Measurements from ENCODE around the gene NFX1. TPM values are rescaled to one million over a fixed set of nuclear protein-coding genes. Genes with fewer than 3 reads are reported as not detected.
A peak's percentile ranks its signal among the peaks of the same experiment; 100 is the strongest.

The NFX1 gene
- total RNA-seq, 1 donor from 2014 or later, result 31.6 TPM

- DNase-seq (peak; percentile 100), ATAC-seq (peak; percentile 97)
- intact Hi-C loops (cut with micrococcal nuclease), result no loop called here
Observed at GRCh38 chr9:33264473-33265177, 25.7 kb upstream of the NFX1 start, which contains the start of the genes BAG1 and CHMP5. Gene BAG1, minus strand, starts transcription at chr9:33264708. Gene CHMP5, plus strand, starts transcription at chr9:33265049. Its CDS starts 30 bp downstream, at chr9:33265079.

DNA sequence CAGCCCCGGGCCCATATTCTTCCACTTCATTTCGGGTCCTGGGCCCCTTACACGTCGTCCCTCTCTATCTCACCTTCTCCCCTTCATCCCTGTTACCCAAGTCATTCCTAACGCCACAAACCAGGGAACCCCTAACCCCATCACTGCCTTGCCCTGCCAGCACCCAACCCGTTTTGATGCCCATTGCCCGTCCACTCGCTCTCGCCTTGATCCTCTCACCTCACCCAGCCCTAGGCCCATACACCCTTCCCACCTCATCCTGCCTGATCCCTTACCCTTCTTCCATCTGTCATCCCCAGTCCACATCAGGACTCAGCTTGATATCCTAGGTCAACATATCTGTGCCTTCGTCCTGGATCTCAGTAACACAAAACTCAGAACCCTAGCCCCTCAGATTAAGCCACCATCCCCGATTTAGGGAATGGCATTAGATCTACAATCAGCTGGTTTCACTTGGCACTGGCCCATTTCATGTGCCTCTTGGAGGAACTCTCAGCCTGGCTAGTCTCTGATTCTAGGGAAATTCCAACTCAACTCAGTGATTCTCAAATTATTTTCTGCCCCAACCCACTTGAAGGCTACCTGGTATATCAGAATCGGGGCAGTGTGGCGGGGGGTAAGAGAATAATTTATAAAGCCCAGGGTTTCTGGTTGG, 25.0 kb upstream of the NFX1 start:
- intact Hi-C loops (cut with micrococcal nuclease), result no loop called here
- ATAC-seq (peak; percentile 0), DNase-seq (no peak)

- intact Hi-C loops (cut with micrococcal nuclease), result no loop called here
- DNase-seq (no peak), ATAC-seq (no peak)
Observed at GRCh38 chr9:33267151-33267767, 23.1 kb upstream of the NFX1 start.

- intact Hi-C loops (cut with micrococcal nuclease), result no loop called here
- DNase-seq (no peak), ATAC-seq (no peak)
Observed at GRCh38 chr9:33270146-33270545, 20.2 kb upstream of the NFX1 start.

DNA sequence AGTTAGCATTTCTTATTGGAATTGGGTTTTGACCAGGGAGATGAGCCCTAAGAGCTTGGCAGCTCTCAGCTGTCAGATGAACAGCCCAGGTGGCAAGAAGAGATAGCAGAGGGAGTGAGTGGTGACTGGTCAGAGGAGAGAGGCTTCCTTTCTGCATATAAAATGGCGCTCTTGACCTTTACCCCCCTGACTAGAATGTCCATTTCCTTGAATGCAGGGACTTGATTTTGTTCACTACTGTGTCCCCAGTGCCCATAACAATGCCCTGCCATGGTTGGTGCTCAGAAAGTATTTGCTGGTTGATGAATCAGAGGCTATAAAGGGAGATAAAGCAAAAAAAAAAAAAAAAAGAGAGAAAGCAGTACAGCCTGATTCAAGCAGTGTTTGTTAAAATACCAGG, 18.3 kb upstream of the NFX1 start:
- intact Hi-C loops (cut with micrococcal nuclease), result no loop called here
- no peak for DNase-seq
- ATAC-seq, result no peak

GRCh38 chr9:33273266-33273971, 16.9 kb upstream of the NFX1 start:
- ATAC-seq (no peak), DNase-seq (no peak)
- intact Hi-C loops (cut with micrococcal nuclease), result no loop called here

DNA sequence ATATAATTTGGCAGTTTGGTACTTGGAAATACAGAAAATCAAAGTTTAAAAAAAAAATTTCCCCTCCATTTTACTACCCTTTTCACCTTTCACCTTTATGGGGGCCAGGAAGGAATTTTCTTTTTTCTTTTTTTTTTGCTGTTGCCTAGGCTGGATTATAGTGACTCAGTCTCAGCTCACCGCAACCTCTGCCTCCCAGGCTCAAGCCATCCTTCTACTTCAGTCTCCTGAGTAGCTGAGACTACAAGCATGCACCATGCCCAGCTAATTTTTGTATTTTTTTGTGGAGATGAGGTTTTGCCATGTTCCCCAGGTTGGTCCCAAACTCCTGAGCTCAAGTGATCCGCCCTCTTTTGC, 16.4 kb upstream of the NFX1 start:
- DNase-seq (no peak), ATAC-seq (no peak)
- intact Hi-C loops (cut with micrococcal nuclease), result no loop called here

GRCh38 chr9:33277484-33277883, 12.8 kb upstream of the NFX1 start:
- no peak for ATAC-seq
- intact Hi-C loops (cut with micrococcal nuclease), result no loop called here
- no peak for DNase-seq

DNA sequence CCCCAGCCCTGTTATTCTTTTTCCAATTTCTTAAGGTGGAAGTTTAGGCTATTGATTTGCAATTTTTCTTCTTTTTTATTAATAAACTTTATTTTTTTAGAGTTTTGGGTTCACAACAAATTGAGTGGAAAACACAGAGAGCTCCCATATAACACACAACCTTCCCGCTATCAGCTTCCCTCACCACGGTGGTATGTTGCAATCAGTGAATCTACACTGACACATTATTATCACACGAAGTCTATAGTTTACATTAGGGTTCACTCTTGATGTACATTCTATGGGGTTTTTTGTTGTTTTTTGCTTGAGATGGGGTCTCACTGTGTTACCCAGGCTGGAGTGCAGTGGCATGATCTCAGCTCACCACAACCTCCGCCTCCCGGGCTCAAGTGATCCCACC, 4.8 kb upstream of the NFX1 start:
- DNase-seq (no peak), ATAC-seq (no peak)
- intact Hi-C loops (cut with micrococcal nuclease), result no loop called here

DNA sequence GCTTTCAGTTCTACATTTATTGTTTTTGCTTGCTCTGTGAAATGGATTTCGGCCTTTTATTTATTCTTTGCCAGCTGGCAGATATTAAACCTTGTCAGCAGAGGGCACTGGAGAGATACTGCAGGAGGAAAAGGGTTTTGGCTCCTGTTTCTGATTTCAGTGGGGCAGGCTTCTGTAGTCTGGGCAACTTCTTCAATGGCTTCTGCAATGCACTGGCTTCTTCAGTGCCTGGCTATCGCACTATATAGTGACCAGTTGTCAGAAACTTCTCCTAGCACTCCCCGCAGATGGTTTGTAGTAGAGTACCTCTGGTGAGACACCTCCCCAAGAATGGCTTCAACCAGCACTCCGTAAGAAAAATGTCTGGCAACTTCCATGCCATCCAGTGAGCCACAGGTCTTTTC, 3.2 kb upstream of the NFX1 start:
- intact Hi-C loops (cut with micrococcal nuclease), result no loop called here
- no peak for DNase-seq

DNA sequence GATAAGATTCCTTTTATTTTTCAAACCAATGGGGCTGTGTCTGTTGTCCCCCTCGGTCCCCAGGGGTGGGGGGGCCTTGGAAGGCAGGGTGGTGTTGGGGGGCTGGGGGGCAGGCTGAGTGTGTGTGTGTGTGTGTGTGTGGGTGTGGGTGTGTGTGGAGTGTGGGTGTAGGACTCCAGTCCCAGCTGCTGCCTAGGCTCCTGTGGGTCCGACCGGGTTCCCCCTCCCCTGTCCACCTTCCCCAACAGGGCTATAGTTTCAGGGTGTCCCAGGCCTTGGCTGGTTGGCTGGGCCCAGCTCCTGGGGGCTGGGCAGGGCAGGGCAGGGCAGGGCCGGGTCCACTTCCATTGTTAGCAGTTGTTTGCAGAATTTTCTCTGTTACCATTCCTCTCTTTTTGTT, 2.1 kb upstream of the NFX1 start:
- intact Hi-C loops (cut with micrococcal nuclease), result no loop called here
- DNase-seq, result no peak
- ATAC-seq, result no peak

More for the DNA sequence above, 3.2 kb upstream of the NFX1 start:
- ATAC-seq, result no peak

DNA sequence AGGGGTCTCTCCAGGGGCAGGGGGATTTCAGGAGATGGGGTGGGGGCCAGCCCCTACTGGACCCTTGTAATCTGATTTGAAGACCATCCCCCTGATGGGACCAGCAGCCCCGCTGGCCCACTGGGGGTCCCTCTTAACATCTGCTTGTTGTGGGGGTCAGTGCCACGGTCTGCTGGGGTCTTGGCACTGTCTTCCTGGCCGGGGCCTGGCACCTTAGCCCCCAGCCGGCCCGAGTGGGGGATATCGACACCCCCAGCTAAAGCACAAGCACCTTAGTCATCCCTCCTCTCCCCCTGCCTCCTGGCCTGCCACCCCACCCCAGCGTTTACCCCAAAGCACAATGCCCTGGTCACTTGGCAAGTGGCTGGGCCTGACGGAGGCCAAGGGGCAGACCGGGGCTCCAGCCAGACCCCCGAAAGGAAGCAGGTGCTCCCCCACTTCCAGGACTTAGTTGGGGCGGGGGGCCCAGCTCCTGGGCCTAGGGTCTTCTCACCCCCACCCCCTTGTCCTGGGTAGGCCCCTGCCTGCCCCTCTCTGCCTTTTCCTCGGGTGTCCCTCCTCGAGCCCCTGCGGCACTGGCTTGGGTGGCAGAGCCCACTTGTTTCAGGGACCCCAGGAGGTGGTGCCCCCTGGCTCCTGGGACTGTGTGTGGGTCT, 1.4 kb upstream of the NFX1 start:
- peak; percentile 33 for DNase-seq
- no peak for ATAC-seq
- intact Hi-C loops (cut with micrococcal nuclease), result no loop called here

DNA sequence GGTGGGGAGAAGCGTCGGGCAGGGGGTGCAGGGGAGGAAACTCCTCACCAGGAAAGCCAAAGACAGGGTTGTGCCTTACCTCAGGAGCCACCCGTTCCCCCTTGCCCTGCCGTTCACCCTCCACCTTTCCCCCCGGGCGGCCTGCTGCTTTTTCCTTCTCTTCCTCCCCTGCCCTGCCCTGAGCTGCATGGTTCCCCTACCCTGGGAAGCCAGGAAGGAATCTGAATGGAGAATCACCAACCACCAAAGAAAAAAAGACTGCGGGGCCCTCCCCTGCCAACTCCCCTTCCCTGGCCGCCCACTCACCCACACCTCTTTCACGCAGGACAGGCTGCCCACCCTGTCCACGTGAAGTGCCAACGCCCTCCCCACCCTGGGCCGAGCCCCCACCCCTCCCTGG, 820 bp upstream of the NFX1 start:
- ATAC-seq (peak; percentile 10), DNase-seq (no peak)
- intact Hi-C loops (cut with micrococcal nuclease), result no loop called here

- DNase-seq, result no peak
- intact Hi-C loops (cut with micrococcal nuclease), result no loop called here
- ATAC-seq, result peak; percentile 64
Observed at GRCh38 chr9:33289936-33290246, 425 bp upstream of the NFX1 start.

DNA sequence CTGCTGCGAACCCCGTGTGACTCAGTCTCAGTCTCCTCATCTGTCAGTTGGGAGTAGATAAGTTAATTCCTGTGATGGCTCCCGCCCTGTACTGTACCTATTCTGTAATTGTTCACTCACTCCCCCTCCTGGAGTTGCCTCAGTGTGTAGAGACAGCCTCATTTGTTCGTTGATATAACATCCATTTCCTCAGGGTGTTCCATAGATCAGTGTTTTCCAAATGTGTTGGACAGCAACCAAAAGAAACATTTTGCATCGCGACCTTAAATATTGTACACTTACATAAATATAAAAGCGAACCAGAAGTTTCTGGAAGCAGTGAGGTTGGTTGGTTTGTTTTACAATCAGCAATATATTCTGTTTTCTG, 698 bp downstream of the NFX1 start:
- ATAC-seq (no peak), DNase-seq (no peak)
- intact Hi-C loops (cut with micrococcal nuclease), result no loop called here

DNA sequence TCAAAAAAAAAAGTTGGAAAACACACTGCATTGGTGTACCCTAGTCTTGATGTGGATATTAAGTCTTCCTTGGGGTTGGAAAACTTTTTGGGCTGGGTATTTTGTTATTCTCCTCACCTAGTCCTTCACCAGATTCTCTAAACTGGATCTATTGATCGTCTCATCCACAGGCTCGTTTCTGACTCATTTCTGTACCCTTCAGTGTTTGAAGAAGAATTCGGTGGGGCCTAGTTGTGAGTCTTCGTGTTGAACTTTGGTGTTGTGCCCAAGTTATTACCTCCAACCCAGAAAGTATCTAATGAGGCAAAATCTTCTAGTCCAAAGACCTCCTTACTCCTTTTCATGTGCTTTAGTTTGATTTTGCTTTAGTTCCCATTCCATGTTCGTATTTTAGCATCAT, 1.6 kb downstream of the NFX1 start:
- DNase-seq, result no peak
- intact Hi-C loops (cut with micrococcal nuclease), result no loop called here
- no peak for ATAC-seq

- ATAC-seq (no peak), DNase-seq (no peak)
- intact Hi-C loops (cut with micrococcal nuclease), result no loop called here
Observed at GRCh38 chr9:33293782-33294181, 3.5 kb downstream of the NFX1 start.

- ATAC-seq (no peak), DNase-seq (no peak)
- intact Hi-C loops (cut with micrococcal nuclease), result no loop called here
Observed at GRCh38 chr9:33294670-33295432, 4.5 kb downstream of the NFX1 start.

DNA sequence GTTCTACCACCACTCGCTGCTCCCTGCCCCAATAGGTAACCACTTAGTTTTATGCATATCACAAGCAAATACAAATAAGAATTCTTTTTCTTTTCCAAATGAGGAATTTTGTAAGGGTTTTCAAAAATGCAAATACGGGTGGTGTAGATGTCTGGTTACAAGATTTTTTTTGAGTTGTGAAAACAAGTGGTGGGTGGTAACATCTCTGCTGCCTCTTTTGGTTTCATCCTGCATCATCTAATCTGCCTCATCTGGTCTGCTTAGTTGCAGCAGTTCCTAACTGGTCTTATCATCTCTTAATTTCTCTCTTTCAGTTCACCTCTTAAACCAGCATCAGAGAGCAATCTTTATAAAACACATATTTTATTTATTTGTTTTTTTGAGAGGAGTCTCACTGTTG, 5.3 kb downstream of the NFX1 start:
- ATAC-seq (no peak), DNase-seq (no peak)
- intact Hi-C loops (cut with micrococcal nuclease), result no loop called here

Measured in left ventricle myocardium superior (tissue), 1 donor.